IMR-90 (cell line): ENCODE measurements around the gene EDIL3. TPM values are rescaled to one million over a fixed set of nuclear protein-coding genes. Genes with fewer than 3 reads are reported as not detected.

ENCODE experiments used
- ATAC-seq: fragments of 200-7000 bp; cut with Tn5 transposase; 2 replicates; pipeline ENCODE4 v1.9.1; 2020; ENCODE audit warnings: low read depth, mild to moderate bottlenecking, moderate library complexity
- BruUV-seq: library from RNA; stranded (reverse); fragments of 400-500 nt; replicated peaks from 2 replicates; lab custom pipeline; 2021; lab: Mats Ljungman, UMichigan
- CTCF ChIA-PET: fragments of 300-600 bp; formaldehyde crosslinking; extraction: SDS; loops from one replicate; lab custom pipeline; 2021; ENCODE audit warnings: antibody characterized with exemption; lab: Yijun Ruan, JAX
- POLR2A ChIA-PET: fragments of 300-600 bp; sonication (Branson Sonifier 250); formaldehyde crosslinking; loops from one replicate; lab custom pipeline; 2022; ENCODE audit warnings: antibody characterized with exemption; ENCODE audit not compliant: unreplicated experiment; lab: Charles Lee
- DNase-seq: peaks from one replicate; pipeline ENCODE4 v3.0.0; 2013
- H2AFZ ChIP-seq: replicated peaks from 2 replicates; pipeline ENCODE3; 2013; ENCODE audit warnings: low read length, mild to moderate bottlenecking; ENCODE audit not compliant: poor library complexity
- H2AK5ac ChIP-seq: 2 replicates; pipeline ENCODE4 v1.6.1; 2013; ENCODE audit warnings: low read depth, low read length, inconsistent platforms
- H2AK9ac ChIP-seq: replicated peaks from 2 replicates; pipeline ENCODE3; 2013; ENCODE audit warnings: mild to moderate bottlenecking, low read depth, low read length, moderate library complexity; ENCODE audit not compliant: poor library complexity
- H2BK120ac ChIP-seq: 2 replicates; pipeline ENCODE4 v1.6.1; 2013; ENCODE audit warnings: low read depth, low read length, inconsistent platforms
- H2BK15ac ChIP-seq: 3 replicates; pipeline ENCODE4 v1.6.1; 2013; ENCODE audit warnings: low read depth, low read length, inconsistent platforms
- H2BK20ac ChIP-seq: 2 replicates; pipeline ENCODE4 v1.6.1; 2013; ENCODE audit warnings: low read depth, mild to moderate bottlenecking, inconsistent platforms, low read length, moderate library complexity
- H2BK5ac ChIP-seq: 2 replicates; pipeline ENCODE4 v1.6.1; 2013; ENCODE audit warnings: mild to moderate bottlenecking, low read depth, low read length, inconsistent platforms; ENCODE audit not compliant: poor library complexity, severe bottlenecking
- H3K14ac ChIP-seq: replicated peaks from 2 replicates; pipeline ENCODE4 v1.6.1; 2013; ENCODE audit warnings: low read depth, low read length, inconsistent platforms
- H3K18ac ChIP-seq: 2 replicates; pipeline ENCODE4 v1.6.1; 2013; ENCODE audit warnings: low read depth, low read length, control low read depth
- H3K23ac ChIP-seq: 2 replicates; pipeline ENCODE4 v1.6.1; 2013; ENCODE audit warnings: low read depth, low read length, inconsistent platforms
- H3K27ac ChIP-seq: 2 replicates; pipeline ENCODE4 v1.5.1; 2013; ENCODE audit warnings: mild to moderate bottlenecking, control low read depth, low read length; ENCODE audit not compliant: insufficient read depth
- H3K27me3 ChIP-seq: 2 replicates; pipeline ENCODE4 v1.6.1; 2013; ENCODE audit warnings: low read length; ENCODE audit not compliant: control insufficient read depth, insufficient read depth
- H3K36me3 ChIP-seq: 2 replicates; pipeline ENCODE4 v1.6.1; 2013; ENCODE audit warnings: low read length, mixed read lengths; ENCODE audit not compliant: control insufficient read depth, insufficient read depth
- H3K4ac ChIP-seq: 2 replicates; pipeline ENCODE4 v1.6.1; 2013; ENCODE audit warnings: low read depth, low read length, inconsistent platforms
- H3K4me1 ChIP-seq: 2 replicates; pipeline ENCODE4 v1.6.1; 2013; ENCODE audit warnings: low read length, mixed read lengths; ENCODE audit not compliant: control insufficient read depth, insufficient read depth
- H3K4me2 ChIP-seq: 2 replicates; pipeline ENCODE4 v1.6.1; 2013; ENCODE audit warnings: low read depth, mild to moderate bottlenecking, control low read depth, low read length, moderate library complexity
- H3K4me3 ChIP-seq: 2 replicates; pipeline ENCODE4 v1.5.1; 2013; ENCODE audit warnings: low read depth, mild to moderate bottlenecking, control low read depth, low read length, moderate library complexity; ENCODE audit not compliant: insufficient read depth
- H3K56ac ChIP-seq: 2 replicates; pipeline ENCODE4 v1.6.1; 2013; ENCODE audit warnings: low read length, inconsistent platforms; ENCODE audit not compliant: insufficient read depth; ENCODE audit errors: extremely low read depth
- H3K79me1 ChIP-seq, 2 experiments: 2 replicates each; pipeline ENCODE4 v1.6.1; 2013; ENCODE audit warnings: low read length in 2 of 2, inconsistent platforms in 1 of 2, low read depth in 1 of 2
- H3K9ac ChIP-seq: 2 replicates; pipeline ENCODE4 v1.6.1; 2013; ENCODE audit warnings: low read depth, low read length, control low read depth
- H3K9me1 ChIP-seq: 2 replicates; pipeline ENCODE4 v1.6.1; 2013; ENCODE audit warnings: low read length, inconsistent platforms; ENCODE audit not compliant: insufficient read depth
- H3K9me3 ChIP-seq: 2 replicates; pipeline ENCODE4 v1.6.1; 2013; ENCODE audit warnings: low read length; ENCODE audit not compliant: control insufficient read depth, insufficient read depth
- H4K20me1 ChIP-seq: 2 replicates; pipeline ENCODE4 v1.6.1; 2013; ENCODE audit warnings: low read length, inconsistent platforms; ENCODE audit not compliant: insufficient read depth
- H4K5ac ChIP-seq: 2 replicates; pipeline ENCODE4 v1.6.1; 2013; ENCODE audit warnings: mild to moderate bottlenecking, low read depth, low read length, control low read depth
- H4K8ac ChIP-seq, 2 experiments: 2 replicates each; pipeline ENCODE4 v1.6.1; 2013; ENCODE audit warnings: low read depth in 2 of 2, low read length in 2 of 2, control low read depth in 1 of 2, inconsistent platforms in 1 of 2
- H4K91ac ChIP-seq: 2 replicates; pipeline ENCODE4 v1.6.1; 2013; ENCODE audit warnings: low read depth, low read length, inconsistent platforms; ENCODE audit not compliant: insufficient read depth
- CEBPB ChIP-seq: IDR thresholded peaks from 2 replicates; pipeline ENCODE4 v1.6.1; 2012; ENCODE audit warnings: low read depth, low read length, improper control_type of control experiment
- FOS ChIP-seq: fragments of 150-350 bp; IDR thresholded peaks from 2 replicates; pipeline ENCODE4 v1.6.1; 2016; ENCODE audit warnings: low read depth, low read length
- POLR2A ChIP-seq: IDR thresholded peaks from 2 replicates; pipeline ENCODE4 v1.6.1; 2012; ENCODE audit warnings: mild to moderate bottlenecking, low read depth, low read length
- USF2 ChIP-seq: fragments of 150-350 bp; IDR thresholded peaks from 2 replicates; pipeline ENCODE4 v1.6.1; 2017; ENCODE audit warnings: mild to moderate bottlenecking, antibody characterized with exemption, low read length, low read depth
- WGBS, 2 experiments: methylation state at CpG; one replicate each; pipeline versions ENCODE4 v1.1.5 to v1.1.7; 2013; ENCODE audit warnings: missing lambda C conversion rate in 2 of 2; ENCODE audit not compliant: insufficient read length in 1 of 2; ENCODE audit errors: extremely low coverage in 2 of 2; 5-methylcytosine and 5-hydroxymethylcytosine counted together
- dilution Hi-C: fragments of 300-500 bp; cut with HindIII; formaldehyde crosslinking; loops from one replicate; pipeline ENCODE4 v1.14.3; 2018; ENCODE audit warnings: low sequenced_read_pairs; ENCODE audit not compliant: unreplicated experiment
- in situ Hi-C: fragments of 300-500 bp; cut with MboI; formaldehyde crosslinking; loops from 3 replicates; pipeline ENCODE4 v1.14.3; 2019; ENCODE audit warnings: low sequenced_read_pairs, inconsistent platforms, mixed read lengths
- intact Hi-C: fragments of 100-400 bp; cut with micrococcal nuclease; formaldehyde crosslinking; loops from 2 replicates; pipeline ENCODE4 v1.10.0; 2022
- polyA plus RNA-seq, 3 experiments: library from polyadenylated mRNA; depleted of rRNA; stranded (reverse); fragments of >200 nt; gene quantifications; 2 replicates each; pipeline ENCODE4 v1.2.3, GENCODE V29; 2012; ENCODE audit warnings: low replicate concordance in 1 of 3
- total RNA-seq: library from RNA; depleted of rRNA; stranded (reverse); fragments of >200 nt; gene quantifications from 2 replicates; pipeline ENCODE4 v1.2.3, GENCODE V29; 2012

Gene EDIL3
- total and polyA plus RNA-seq, 2 of the 4 experiments (the other 2 are of a cell fraction): 55.5 to 82.8 TPM

GRCh38 chr5:84091127-84091799 lies 293.4 kb downstream of the EDIL3 start:
- no peak overlapping the region for H2BK20ac ChIP-seq
- CTCF ChIA-PET: interaction anchor here (0.7 kb wide), 1 partner anchor 289 kb away, joined by 3 read pairs; no protein-coding TSS in a partner anchor
- WGBS, 2 experiments: no CpG with 5 or more reads among the region's 4 CpGs
- in situ Hi-C loops: no loop called here
- no TSS peak for BruUV-seq
- H3K79me1 ChIP-seq: 0 out of 4 replicates have a peak, but pooled peaks cover 0 to 3% of the 10 kb centered on the region in 2 experiments
- no peak overlapping the region for H3K4me2 ChIP-seq
- H4K5ac ChIP-seq: no peak overlapping the region
- ATAC-seq (no peak), DNase-seq (no peak)
- no peak overlapping the region for H2BK15ac ChIP-seq
- no peak overlapping the region for H2AFZ ChIP-seq
- H2AK5ac ChIP-seq: no peak overlapping the region
- intact Hi-C loops: no loop called here
- no peak overlapping the region for H3K14ac ChIP-seq
- H3K9me3 ChIP-seq: 0 out of 2 replicates have a peak, but pooled peaks cover 2% of the 10 kb centered on the region
- dilution Hi-C loops: no loop called here
- H2AK9ac ChIP-seq: no peak overlapping the region
- no peak overlapping the region for H3K23ac ChIP-seq
- no peaks in the 10 kb centered on the region for H4K20me1 ChIP-seq
- no peaks in the 10 kb centered on the region; the same call in 1 of the 2 replicates for H3K4me1 ChIP-seq
- TF ChIP-seq CEBPB (no peak), USF2 (no peak), POLR2A (no peak), FOS (no peak)
- no peak overlapping the region for H3K9ac ChIP-seq
- H2BK120ac ChIP-seq: no peak overlapping the region
- H3K27me3 ChIP-seq: no peaks in the 10 kb centered on the region
- H2BK5ac ChIP-seq: no peak overlapping the region
- no peak overlapping the region for H4K91ac ChIP-seq
- POLR2A ChIA-PET: no interaction called here
- H4K8ac ChIP-seq: no peak overlapping the region
- no peaks in the 10 kb centered on the region for H3K9me1 ChIP-seq
- no peak overlapping the region for H3K4ac ChIP-seq
- H3K56ac ChIP-seq: no peak overlapping the region
- no peak overlapping the region for H3K18ac ChIP-seq
- no peak overlapping the region for H3K4me3 ChIP-seq
- no peak overlapping the region for H3K27ac ChIP-seq
- H3K36me3 ChIP-seq: no peaks in the 10 kb centered on the region
